ENCODE measurements around the gene GNB1.

DNA sequence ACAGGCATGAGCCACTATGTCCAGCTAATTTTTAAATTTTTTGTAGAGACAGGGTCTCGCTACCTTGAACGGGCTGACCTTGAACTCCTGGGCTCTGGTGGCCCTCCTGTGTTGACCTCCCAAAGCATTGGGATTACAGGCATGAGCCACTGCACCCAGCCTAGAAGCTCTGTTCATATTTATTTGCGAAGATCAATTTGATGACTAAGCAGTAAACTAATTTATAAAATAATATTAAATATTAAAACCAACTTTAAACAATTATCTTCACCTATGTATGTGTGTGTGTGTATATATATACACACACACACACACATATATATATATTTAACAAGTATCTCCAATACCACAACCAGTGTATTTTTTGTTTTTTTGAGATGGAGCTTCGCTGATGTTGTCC is 117.0 kb downstream of the GNB1 start:
- TF ChIP-seq POLR2A (IDR thresholded peaks at IDR 0.05): no peak
- TF ChIP-seq, protein P1, sequence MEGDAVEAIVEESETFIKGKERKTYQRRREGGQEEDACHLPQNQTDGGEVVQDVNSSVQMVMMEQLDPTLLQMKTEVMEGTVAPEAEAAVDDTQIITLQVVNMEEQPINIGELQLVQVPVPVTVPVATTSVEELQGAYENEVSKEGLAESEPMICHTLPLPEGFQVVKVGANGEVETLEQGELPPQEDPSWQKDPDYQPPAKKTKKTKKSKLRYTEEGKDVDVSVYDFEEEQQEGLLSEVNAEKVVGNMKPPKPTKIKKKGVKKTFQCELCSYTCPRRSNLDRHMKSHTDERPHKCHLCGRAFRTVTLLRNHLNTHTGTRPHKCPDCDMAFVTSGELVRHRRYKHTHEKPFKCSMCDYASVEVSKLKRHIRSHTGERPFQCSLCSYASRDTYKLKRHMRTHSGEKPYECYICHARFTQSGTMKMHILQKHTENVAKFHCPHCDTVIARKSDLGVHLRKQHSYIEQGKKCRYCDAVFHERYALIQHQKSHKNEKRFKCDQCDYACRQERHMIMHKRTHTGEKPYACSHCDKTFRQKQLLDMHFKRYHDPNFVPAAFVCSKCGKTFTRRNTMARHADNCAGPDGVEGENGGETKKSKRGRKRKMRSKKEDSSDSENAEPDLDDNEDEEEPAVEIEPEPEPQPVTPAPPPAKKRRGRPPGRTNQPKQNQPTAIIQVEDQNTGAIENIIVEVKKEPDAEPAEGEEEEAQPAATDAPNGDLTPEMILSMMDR (IDR thresholded peaks at IDR 0.05): no peak
